Skeletal muscle tissue (tissue), 4 donors: ENCODE results near the gene SLC7A5. TPM values are rescaled to one million over a fixed set of nuclear protein-coding genes. Genes with fewer than 3 reads are reported as not detected.
"Not testable (repeated sequence)": the region's sequence is repeated elsewhere in the genome, so short reads cannot be mapped to it uniquely, and the experiment has no call there.

ENCODE experiments used
- H3K27ac ChIP-seq: one replicate; pipeline ENCODE4 v1.7.0; 2013; ENCODE audit warnings: mild to moderate bottlenecking, low read depth, low read length, inconsistent platforms
- H3K27me3 ChIP-seq, 3 donors: one replicate each; pipeline ENCODE4 v1.7.0; 2013; ENCODE audit warnings: low read length in 3 of 3; ENCODE audit not compliant: control insufficient read depth in 3 of 3, insufficient read depth in 3 of 3
- H3K36me3 ChIP-seq, 3 donors: one replicate each; pipeline ENCODE4 v1.7.0; 2013; ENCODE audit warnings: low read length in 3 of 3; ENCODE audit not compliant: control insufficient read depth in 3 of 3, insufficient read depth in 3 of 3
- H3K4me1 ChIP-seq, 3 donors: one replicate each; pipeline ENCODE4 v1.7.0; 2013; ENCODE audit warnings: low read length in 3 of 3, mild to moderate bottlenecking in 3 of 3; ENCODE audit not compliant: control insufficient read depth in 3 of 3, insufficient read depth in 3 of 3
- H3K4me3 ChIP-seq, 3 donors: one replicate each; pipeline ENCODE4 v1.7.0; 2013; ENCODE audit warnings: low read length in 3 of 3
- H3K9ac ChIP-seq, 3 donors: one replicate each; pipeline ENCODE4 v1.7.0; 2013; ENCODE audit warnings: low read length in 3 of 3, mild to moderate bottlenecking in 3 of 3, moderate library complexity in 2 of 3, low read depth in 1 of 3
- H3K9me3 ChIP-seq, 3 donors: one replicate each; pipeline ENCODE4 v1.7.0; 2013; ENCODE audit warnings: low read length in 3 of 3; ENCODE audit not compliant: control insufficient read depth in 3 of 3
- total RNA-seq: library from RNA; depleted of rRNA; stranded (reverse); fragments of >200 nt; gene quantifications from one replicate; pipeline ENCODE4 v1.2.3, GENCODE V29; 2014
- donor health status: Osteomylitis.

The SLC7A5 gene
- total RNA-seq, 1 donor from 2014 or later, result 3.1 TPM

DNA sequence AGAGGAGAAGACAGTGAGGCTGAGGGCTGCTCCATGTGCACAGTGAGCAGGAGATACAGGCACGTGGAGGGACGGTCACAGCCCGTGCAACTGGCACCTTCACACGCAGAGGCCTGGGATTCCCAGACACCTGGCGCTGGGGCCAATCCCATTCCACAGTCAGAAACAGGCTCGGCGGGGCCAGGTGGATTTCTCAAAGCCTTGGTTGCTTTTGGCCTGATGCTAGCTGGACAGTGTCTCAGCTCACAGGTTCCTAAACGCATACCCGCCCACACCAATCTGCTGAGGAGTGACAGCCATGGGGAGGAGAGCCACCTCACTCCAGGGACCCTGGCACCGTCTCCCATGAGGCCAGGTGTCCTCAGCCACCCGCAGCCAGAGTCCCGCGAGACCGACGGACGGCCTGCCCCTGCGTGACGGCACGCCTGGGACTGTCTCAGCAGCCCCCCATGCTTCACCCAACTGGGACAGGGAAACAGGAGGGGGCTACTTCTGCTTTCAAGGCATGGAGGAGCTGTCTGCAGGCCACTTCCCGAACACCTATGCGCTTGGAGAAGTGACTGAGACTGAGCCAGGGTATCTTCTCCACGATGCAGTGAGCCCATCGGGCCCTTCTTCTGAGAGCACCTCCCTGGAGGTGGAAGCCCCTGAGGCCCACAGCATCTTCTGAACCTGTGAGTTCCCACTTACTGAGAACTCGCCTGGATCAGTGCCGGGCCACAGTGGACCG is 6.5 kb downstream of the SLC7A5 start:
- not testable (repeated sequence) for H3K4me3 ChIP-seq, H3K9ac ChIP-seq, H3K36me3 ChIP-seq, H3K27ac ChIP-seq, H3K27me3 ChIP-seq, H3K9me3 ChIP-seq
- peaks cover 17 to 44% (median 34%) of the 10 kb centered on the region in 3 donors for H3K4me1 ChIP-seq

DNA sequence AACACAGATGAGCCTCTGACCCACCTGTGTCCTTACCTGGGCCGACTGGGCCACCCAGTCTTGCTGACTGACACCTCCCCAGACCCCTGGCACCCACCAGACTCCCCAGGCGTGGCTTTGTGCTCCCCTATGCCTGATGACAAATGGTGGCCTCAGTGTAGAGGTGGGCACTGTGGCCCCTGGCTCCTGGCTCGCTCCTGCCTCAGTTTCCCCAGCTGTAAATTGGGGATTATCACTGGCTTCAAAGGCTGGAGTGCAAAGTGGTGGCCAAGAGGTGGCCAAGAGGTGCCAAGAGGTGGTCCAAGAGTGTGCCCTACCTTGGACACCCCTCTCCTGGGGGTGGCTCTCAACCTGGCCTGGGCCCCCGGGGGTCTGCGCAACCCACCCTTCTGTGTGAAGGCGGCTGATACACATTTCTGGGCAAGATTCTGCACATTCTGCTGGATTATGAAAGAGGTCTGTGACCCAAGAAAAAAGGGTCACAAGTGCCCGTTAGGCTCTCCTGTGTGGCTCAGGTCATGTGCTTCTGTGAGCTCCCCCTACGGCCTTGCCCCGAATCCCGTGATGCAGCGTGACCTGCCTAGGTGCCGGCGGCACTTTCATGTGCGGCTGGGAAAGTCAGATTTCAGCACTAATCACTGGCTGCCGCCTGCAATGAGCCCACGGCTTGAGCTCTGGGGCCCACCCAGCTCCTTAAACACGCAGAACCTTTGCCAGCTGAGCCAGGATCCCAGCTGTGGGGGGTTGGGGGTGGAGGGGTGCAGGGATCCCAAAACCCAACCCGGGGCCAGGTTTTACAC is 7.8 kb downstream of the SLC7A5 start:
- Histone ChIP-seq H3K4me1 (peaks cover 27 to 56% (median 45%) of the 10 kb centered on the region in 3 donors), H3K9ac (peak overlapping the region in 2 of 3 donors; percentile 82 to 83), H3K27ac (peak overlapping the region; percentile 83)
- not testable (repeated sequence) for H3K27me3 ChIP-seq, H3K9me3 ChIP-seq, H3K36me3 ChIP-seq, H3K4me3 ChIP-seq

DNA sequence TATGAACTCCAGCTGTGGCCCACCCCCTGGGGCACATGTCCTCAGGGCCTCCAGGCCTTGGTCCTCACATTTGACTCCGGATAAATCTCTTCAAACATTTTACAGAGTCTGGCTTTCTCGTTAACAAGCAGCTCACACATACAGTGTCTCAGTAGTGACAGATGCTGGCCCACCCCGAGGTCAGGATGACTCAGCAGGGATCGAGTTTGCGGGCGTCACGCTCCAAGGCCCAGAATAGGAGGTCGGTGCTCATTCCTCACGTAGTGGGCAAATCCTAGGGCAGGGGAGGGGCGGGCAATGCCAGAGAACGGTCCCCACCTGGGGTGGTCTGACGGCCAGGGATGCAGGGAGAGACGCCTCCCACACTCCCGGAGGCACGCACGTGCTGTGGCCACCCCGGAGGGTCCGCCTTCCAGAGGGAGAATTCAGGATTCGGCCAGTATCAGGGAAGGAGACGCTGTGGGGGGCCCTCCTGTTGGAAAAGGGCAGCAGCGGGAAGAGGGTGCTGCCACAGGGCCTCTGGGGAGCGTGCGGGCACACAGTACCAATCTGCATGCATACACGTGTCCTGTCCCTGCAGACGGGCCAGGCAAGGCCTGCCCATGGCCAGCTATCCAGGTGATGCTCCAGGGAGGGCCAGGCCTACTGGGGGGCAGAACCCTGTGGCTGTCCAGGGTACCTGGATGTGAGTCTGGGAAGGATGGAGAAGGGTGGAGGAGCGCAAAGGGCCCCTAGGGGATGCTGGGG is 8.6 kb downstream of the SLC7A5 start:
- H3K27me3 ChIP-seq, result no peaks in the 10 kb centered on the region
- peak overlapping the region; percentile 82 to 83 (median 83) for H3K9ac ChIP-seq
- no peaks in the 10 kb centered on the region for H3K9me3 ChIP-seq
- peak overlapping the region; percentile 69 to 70 (median 70) for H3K4me3 ChIP-seq
- H3K27ac ChIP-seq, result peak overlapping the region; percentile 83
- H3K4me1 ChIP-seq, result peaks cover 35 to 64% (median 53%) of the 10 kb centered on the region in 3 donors
- H3K36me3 ChIP-seq, result no peaks in the 10 kb centered on the region

GRCh38 chr16:87858151-87858993 is 10.9 kb downstream of the SLC7A5 start:
- H3K36me3 ChIP-seq, H3K9me3 ChIP-seq, H3K27me3 ChIP-seq: not testable (repeated sequence)
- H3K27ac ChIP-seq, result peak overlapping the region; percentile 83
- peaks cover 57 to 82% (median 73%) of the 10 kb centered on the region in 3 donors for H3K4me1 ChIP-seq
- peak overlapping the region in 2 of 3 donors; percentile 82 to 83 for H3K9ac ChIP-seq
- H3K4me3 ChIP-seq, result peak overlapping the region; percentile 48 to 70 (median 69)

- Histone ChIP-seq H3K4me1 (peaks cover 71 to 86% (median 82%) of the 10 kb centered on the region in 3 donors), H3K9me3 (no peaks in the 10 kb centered on the region), H3K27ac (peak overlapping the region; percentile 81), H3K27me3 (no peaks in the 10 kb centered on the region), H3K4me3 (peak overlapping the region in 2 of 3 donors; percentile 43 to 52), H3K9ac (peak overlapping the region in 2 of 3 donors; percentile 59 to 71), H3K36me3 (no peaks in the 10 kb centered on the region)
Measured at GRCh38 chr16:87856791-87857228, 12.5 kb downstream of the SLC7A5 start.

- H3K4me3 ChIP-seq, result peak overlapping the region; percentile 14 to 52 (median 43)
- no peaks in the 10 kb centered on the region for H3K9me3 ChIP-seq
- H3K9ac ChIP-seq, result peak overlapping the region; percentile 33 to 71 (median 59)
- peaks cover 3 to 6% (median 4%) of the 10 kb centered on the region in 3 donors for H3K36me3 ChIP-seq
- H3K27me3 ChIP-seq, result no peaks in the 10 kb centered on the region
- peaks cover 71 to 86% (median 83%) of the 10 kb centered on the region in 3 donors for H3K4me1 ChIP-seq
- H3K27ac ChIP-seq, result peak overlapping the region; percentile 81
Measured at GRCh38 chr16:87855852-87856715, 13.2 kb downstream of the SLC7A5 start.

DNA sequence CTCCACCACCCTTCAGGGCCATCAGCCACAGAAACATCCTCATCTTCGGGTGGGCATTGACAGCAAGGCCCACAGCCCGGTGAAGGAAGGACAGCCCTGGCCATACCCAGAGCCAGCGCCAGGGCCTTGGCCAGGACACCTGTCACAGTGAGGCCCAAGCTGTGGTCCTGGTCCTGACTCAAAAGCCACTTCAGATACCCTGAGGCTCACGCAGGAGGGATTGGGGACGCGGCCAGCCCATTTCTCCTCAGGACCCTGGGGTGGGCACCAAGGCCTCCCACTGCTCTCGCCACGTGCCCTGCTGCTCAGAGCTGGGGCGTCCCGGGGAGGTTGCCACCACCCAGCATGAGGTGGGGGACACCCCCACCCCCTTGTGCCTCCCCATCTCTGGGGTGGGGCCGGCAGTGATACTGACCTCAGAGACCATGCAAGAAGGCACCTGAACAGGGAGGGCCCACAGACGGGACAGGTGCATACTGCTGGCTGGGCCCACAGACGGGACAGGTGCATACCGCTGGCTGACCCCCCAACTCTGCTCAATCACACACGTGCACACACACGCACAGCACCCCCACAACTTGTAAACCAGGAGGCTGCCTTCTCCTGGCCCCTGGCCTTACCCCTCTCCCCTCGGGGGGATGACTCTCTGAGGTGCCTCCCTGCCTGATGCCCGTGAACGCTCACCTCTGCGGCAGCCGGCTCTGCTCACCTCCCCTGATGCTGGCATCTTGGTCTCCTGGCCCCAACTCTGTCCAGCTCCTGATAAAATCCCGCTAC is 14.2 kb downstream of the SLC7A5 start:
- Histone ChIP-seq H3K27me3 (no peaks in the 10 kb centered on the region), H3K9me3 (no peaks in the 10 kb centered on the region), H3K4me3 (peak overlapping the region in 1 of 3 donors; percentile 52), H3K9ac (peak overlapping the region in 2 of 3 donors; percentile 59 to 71), H3K4me1 (peaks cover 73 to 90% (median 86%) of the 10 kb centered on the region in 3 donors), H3K36me3 (peaks cover 8 to 14% (median 12%) of the 10 kb centered on the region in 3 donors), H3K27ac (peak overlapping the region; percentile 81)
